Hepatocyte (in vitro differentiated cells): ENCODE results near the gene DNAH9.

Experiments
- EZH2 ChIP-seq: fragments of 200-600 bp; sonication (generic); IDR thresholded peaks from 2 replicates; pipeline ENCODE4 v1.6.1; 2016; ENCODE audit warnings: antibody characterized with exemption, mild to moderate bottlenecking, borderline replicate concordance
- EZH2phosphoT487 ChIP-seq: fragments of 200-600 bp; sonication (generic); IDR thresholded peaks from one replicate; pipeline ENCODE4 v1.6.1; 2018; ENCODE audit warnings: antibody characterized with exemption, mild to moderate bottlenecking, low read depth, moderate library complexity; ENCODE audit not compliant: unreplicated experiment, severe bottlenecking
- TF ChIP-seq, protein P1 (sequence below): fragments of 200-600 bp; sonication (generic); IDR thresholded peaks from 2 replicates; pipeline ENCODE4 v1.5.1; 2016; ENCODE audit warnings: antibody characterized with exemption, mild to moderate bottlenecking; ENCODE audit not compliant: poor library complexity

- TF ChIP-seq, protein P1, sequence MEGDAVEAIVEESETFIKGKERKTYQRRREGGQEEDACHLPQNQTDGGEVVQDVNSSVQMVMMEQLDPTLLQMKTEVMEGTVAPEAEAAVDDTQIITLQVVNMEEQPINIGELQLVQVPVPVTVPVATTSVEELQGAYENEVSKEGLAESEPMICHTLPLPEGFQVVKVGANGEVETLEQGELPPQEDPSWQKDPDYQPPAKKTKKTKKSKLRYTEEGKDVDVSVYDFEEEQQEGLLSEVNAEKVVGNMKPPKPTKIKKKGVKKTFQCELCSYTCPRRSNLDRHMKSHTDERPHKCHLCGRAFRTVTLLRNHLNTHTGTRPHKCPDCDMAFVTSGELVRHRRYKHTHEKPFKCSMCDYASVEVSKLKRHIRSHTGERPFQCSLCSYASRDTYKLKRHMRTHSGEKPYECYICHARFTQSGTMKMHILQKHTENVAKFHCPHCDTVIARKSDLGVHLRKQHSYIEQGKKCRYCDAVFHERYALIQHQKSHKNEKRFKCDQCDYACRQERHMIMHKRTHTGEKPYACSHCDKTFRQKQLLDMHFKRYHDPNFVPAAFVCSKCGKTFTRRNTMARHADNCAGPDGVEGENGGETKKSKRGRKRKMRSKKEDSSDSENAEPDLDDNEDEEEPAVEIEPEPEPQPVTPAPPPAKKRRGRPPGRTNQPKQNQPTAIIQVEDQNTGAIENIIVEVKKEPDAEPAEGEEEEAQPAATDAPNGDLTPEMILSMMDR: no peak
- TF ChIP-seq EZH2phosphoT487: no peak
- TF ChIP-seq EZH2: no peak
Measured at GRCh38 chr17:11712456-11712855, 114.2 kb downstream of the DNAH9 start.
